GM13976 (cell line): ENCODE data around the gene ME3.

Experiments
- DNase-seq: peaks from one replicate; pipeline ENCODE4 v3.0.0; 2012; ENCODE audit warnings: low spot score
- CTCF ChIP-seq: IDR thresholded peaks from 2 replicates; pipeline ENCODE4 v1.5.1; 2012; ENCODE audit warnings: borderline replicate concordance, mild to moderate bottlenecking; ENCODE audit not compliant: insufficient read depth; ENCODE audit errors: extremely low read depth, missing control alignments, control extremely low read depth
- in situ Hi-C: fragments of 300-500 bp; cut with MboI; formaldehyde crosslinking; loops from one replicate; pipeline ENCODE4 v1.12.0; 2022; ENCODE audit warnings: low sequenced_read_pairs, mixed read lengths, inconsistent platforms; ENCODE audit not compliant: unreplicated experiment

ME3 gene

DNA sequence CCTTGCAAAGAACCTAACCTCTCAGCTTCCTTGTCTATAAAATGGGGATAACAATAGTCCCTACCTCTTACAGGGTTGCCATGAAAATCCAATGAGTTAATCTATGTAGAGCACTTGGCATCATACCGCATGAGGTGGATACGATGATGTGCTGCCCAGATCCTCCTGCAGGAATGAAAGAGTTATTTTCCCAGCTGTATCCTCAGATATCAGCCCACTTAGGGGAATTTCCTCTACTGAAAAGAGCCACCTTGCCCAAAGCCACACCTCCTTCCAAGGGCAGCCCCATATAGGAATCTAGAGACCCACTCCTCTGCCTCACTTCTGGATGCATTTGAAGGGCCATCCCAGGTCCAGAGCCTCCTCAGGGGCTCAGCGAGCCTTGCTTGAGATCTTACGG lies 169.3 kb downstream of the ME3 start:
- DNase-seq = no peak
- in situ Hi-C loops = no loop called here
- no peak for TF ChIP-seq CTCF

DNA sequence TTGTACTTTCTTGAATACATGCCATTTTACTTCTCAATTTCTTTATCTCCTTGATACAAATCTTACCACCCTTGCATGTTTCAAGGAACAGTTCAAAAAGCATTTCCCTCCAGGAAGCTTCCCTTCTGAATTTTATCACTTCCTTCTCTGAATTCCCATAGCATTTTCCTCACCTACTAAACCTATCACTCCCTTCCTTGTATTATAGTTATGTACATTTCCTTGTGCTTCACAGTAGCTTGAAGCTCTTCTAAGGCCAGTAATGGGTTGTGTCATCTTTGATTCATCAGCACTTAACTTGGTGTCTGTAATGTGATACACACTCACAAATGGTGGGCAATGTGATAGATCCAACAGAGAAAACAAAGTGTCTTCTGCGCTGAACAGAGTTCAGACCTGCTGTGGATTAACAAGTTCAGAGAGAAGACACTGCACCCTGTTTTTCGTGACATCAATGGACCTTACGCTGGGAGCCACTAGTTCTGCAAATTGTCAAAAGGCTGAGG lies 170.2 kb downstream of the ME3 start:
- no peak for DNase-seq
- in situ Hi-C loops = no loop called here
- no peak for TF ChIP-seq CTCF

DNA sequence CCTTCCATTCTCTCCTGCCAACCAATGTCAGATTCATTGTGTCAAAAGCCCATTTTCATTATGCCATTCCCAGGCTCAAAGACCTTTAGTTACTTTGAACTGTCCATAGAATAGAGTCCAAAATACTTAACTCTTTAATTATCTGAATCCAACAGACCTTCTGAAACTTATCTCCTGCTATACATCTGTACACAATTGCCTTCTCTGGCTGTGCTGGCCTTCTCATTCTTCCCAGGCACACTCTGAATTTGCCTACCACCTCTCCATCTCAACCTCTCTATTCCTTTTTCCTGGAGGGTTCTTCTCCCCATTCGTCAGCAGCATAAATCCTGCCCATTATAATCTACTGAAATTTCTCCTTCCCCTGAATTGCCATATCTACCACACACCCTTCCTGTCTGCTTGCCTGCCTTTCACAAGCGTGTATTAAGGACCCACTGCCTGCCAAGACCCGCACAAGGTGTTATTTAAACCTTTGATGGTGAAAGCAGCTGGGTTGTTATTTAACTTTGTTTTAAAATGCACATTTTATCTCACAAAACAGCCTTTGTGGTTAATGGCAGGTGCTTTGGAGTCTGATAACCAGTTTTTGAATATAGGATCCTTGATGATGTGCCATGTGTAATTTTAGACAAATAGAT lies 171.8 kb downstream of the ME3 start:
- no peak for TF ChIP-seq CTCF
- no peak for DNase-seq
- in situ Hi-C loops = no loop called here

DNA sequence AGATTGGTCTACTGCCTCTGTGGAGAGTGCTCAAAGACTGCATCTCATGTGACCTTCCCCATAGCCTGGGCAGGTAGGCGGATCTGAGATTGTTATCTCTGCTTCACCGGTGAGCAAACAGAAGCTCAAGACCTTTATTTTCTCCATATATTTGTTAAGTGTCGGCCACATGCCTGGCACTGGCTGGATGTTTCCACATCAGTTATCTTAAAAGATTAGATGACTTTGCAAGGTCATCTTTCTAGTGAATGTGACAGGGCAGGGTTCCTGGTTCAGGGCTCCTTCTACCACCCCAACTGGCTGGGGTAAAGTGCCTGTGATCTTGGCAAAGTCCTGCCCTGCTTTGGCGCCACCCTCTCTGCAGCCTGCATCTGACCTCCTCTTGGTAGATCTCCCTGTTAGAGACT lies 172.7 kb downstream of the ME3 start:
- in situ Hi-C loops = no loop called here
- TF ChIP-seq CTCF = no peak
- DNase-seq = no peak

DNA sequence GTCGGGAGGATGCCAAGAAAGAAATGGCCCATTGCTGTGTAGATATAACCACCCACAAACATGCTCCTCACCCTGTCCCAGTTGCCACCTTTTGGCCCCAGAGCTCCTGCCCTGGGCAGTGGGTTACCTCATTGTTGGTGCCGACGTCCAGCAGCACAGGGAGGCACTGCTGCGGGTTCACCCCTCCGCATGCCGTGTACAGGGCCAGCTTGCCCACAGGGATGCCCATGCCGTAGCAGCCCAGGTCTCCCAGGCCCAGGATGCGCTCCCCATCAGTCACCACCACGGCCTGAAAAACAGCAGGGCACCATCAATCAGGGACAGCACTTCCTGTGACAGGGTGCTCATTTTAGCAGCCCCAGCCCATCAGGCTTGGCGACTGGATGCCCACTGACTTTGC lies 174.6 kb downstream of the ME3 start:
- TF ChIP-seq CTCF = no peak
- in situ Hi-C loops = no loop called here
- DNase-seq = no peak

GRCh38 chr11:86497310-86497709 lies 175.1 kb downstream of the ME3 start:
- TF ChIP-seq CTCF = no peak
- DNase-seq = no peak
- in situ Hi-C loops = no loop called here
